H9 (cell line): Measurements from ENCODE around the gene SHISA3. TPM values are rescaled to one million over a fixed set of nuclear protein-coding genes. Genes with fewer than 3 reads are reported as not detected.

Experiments
- DNase-seq: peaks from one replicate; pipeline ENCODE4 v3.0.0-alpha.2; 2017
- H2AFZ ChIP-seq: one replicate; pipeline ENCODE4 v1.6.1; 2013; ENCODE audit warnings: mild to moderate bottlenecking, low read length, control low read depth, moderate library complexity
- H2AK5ac ChIP-seq: 2 replicates; pipeline ENCODE4 v1.6.1; 2013; ENCODE audit warnings: low read length, control low read depth, mixed read lengths; ENCODE audit not compliant: insufficient read length
- H2BK120ac ChIP-seq: one replicate; pipeline ENCODE4 v1.6.1; 2013; ENCODE audit warnings: low read depth, mild to moderate bottlenecking, low read length, control low read depth, inconsistent platforms; ENCODE audit not compliant: poor library complexity, severe bottlenecking
- H2BK12ac ChIP-seq: 2 replicates; pipeline ENCODE4 v1.6.1; 2013; ENCODE audit warnings: low read length, control low read depth, mixed read lengths, low read depth; ENCODE audit not compliant: insufficient read length
- H2BK15ac ChIP-seq: 2 replicates; pipeline ENCODE4 v1.6.1; 2013; ENCODE audit warnings: low read depth, low read length, control low read depth
- H2BK20ac ChIP-seq: one replicate; pipeline ENCODE4 v1.6.1; 2013; ENCODE audit warnings: low read depth, mild to moderate bottlenecking, low read length, control low read depth, inconsistent platforms; ENCODE audit not compliant: poor library complexity, severe bottlenecking
- H2BK5ac ChIP-seq: 2 replicates; pipeline ENCODE4 v1.6.1; 2013; ENCODE audit warnings: low read length, control low read depth, mixed read lengths; ENCODE audit not compliant: insufficient read length
- H3K14ac ChIP-seq: 2 replicates; pipeline ENCODE4 v1.6.1; 2013; ENCODE audit warnings: low read length, control low read depth; ENCODE audit not compliant: insufficient read depth
- H3K18ac ChIP-seq: 2 replicates; pipeline ENCODE4 v1.6.1; 2013; ENCODE audit warnings: low read depth, mild to moderate bottlenecking, mixed read lengths, low read length, control low read depth; ENCODE audit not compliant: insufficient read length
- H3K23ac ChIP-seq: 2 replicates; pipeline ENCODE4 v1.6.1; 2013; ENCODE audit warnings: low read length, control low read depth, mixed read lengths, low read depth; ENCODE audit not compliant: insufficient read length
- H3K23me2 ChIP-seq: 2 replicates; pipeline ENCODE4 v1.6.1; 2013; ENCODE audit warnings: low read depth, mild to moderate bottlenecking, mixed read lengths, low read length, control low read depth; ENCODE audit not compliant: insufficient read length, poor library complexity, severe bottlenecking
- H3K27ac ChIP-seq: 2 replicates; pipeline ENCODE4 v1.5.1; 2013; ENCODE audit warnings: low read length, control low read depth, mixed read lengths, low read depth; ENCODE audit not compliant: insufficient read length
- H3K27me3 ChIP-seq: 2 replicates; pipeline ENCODE4 v1.6.1; 2013; ENCODE audit warnings: low read length, control low read depth, inconsistent platforms; ENCODE audit not compliant: insufficient read depth
- H3K4ac ChIP-seq: 2 replicates; pipeline ENCODE4 v1.6.1; 2013; ENCODE audit warnings: low read depth, mild to moderate bottlenecking, control low read depth, inconsistent platforms, low read length, moderate library complexity
- H3K4me1 ChIP-seq: 2 replicates; pipeline ENCODE4 v1.6.1; 2013; ENCODE audit warnings: low read length, control low read depth, inconsistent platforms; ENCODE audit not compliant: insufficient read depth
- H3K4me2 ChIP-seq: 2 replicates; pipeline ENCODE4 v1.6.1; 2013; ENCODE audit warnings: low read length, control low read depth, mixed read lengths; ENCODE audit not compliant: insufficient read length, insufficient read depth
- H3K56ac ChIP-seq: 2 replicates; pipeline ENCODE4 v1.6.1; 2013; ENCODE audit warnings: low read depth, mild to moderate bottlenecking, mixed read lengths, low read length, control low read depth; ENCODE audit not compliant: insufficient read length
- H3K79me1 ChIP-seq: 2 replicates; pipeline ENCODE4 v1.6.1; 2013; ENCODE audit warnings: low read depth, mild to moderate bottlenecking, moderate library complexity, low read length, control low read depth, inconsistent platforms; ENCODE audit not compliant: insufficient read depth, poor library complexity, severe bottlenecking
- H3K79me2 ChIP-seq: 2 replicates; pipeline ENCODE4 v1.6.1; 2013; ENCODE audit warnings: low read length, control low read depth, inconsistent platforms; ENCODE audit not compliant: insufficient read depth
- H3K9ac ChIP-seq: 2 replicates; pipeline ENCODE4 v1.6.1; 2013; ENCODE audit warnings: low read length, control low read depth, mixed read lengths; ENCODE audit not compliant: insufficient read length; ENCODE audit errors: extremely low read depth
- H3K9me3 ChIP-seq: one replicate; pipeline ENCODE4 v1.6.1; 2013; ENCODE audit warnings: low read depth, low read length, inconsistent platforms; ENCODE audit not compliant: control insufficient read depth
- H3T11ph ChIP-seq: one replicate; pipeline ENCODE4 v1.6.1; 2013; ENCODE audit warnings: mild to moderate bottlenecking, low read length, control low read depth, inconsistent platforms
- H4K20me1 ChIP-seq: one replicate; pipeline ENCODE4 v1.6.1; 2013; ENCODE audit not compliant: control insufficient read depth, insufficient read length, insufficient read depth
- H4K5ac ChIP-seq: 2 replicates; pipeline ENCODE4 v1.6.1; 2013; ENCODE audit warnings: low read depth, mild to moderate bottlenecking, mixed read lengths, low read length, control low read depth; ENCODE audit not compliant: insufficient read length
- H4K8ac ChIP-seq: replicated peaks from 2 replicates; pipeline ENCODE4 v1.6.1; 2013; ENCODE audit warnings: low read length, control low read depth, mixed read lengths, low read depth; ENCODE audit not compliant: insufficient read length
- H4K91ac ChIP-seq: 2 replicates; pipeline ENCODE4 v1.6.1; 2013; ENCODE audit warnings: low read depth, mild to moderate bottlenecking, moderate library complexity, mixed read lengths, low read length, control low read depth; ENCODE audit not compliant: insufficient read length
- H3K27ac Mint-ChIP-seq, 3 experiments: 2 replicates in 2 of 3; 3 replicates in 1 of 3; pipeline ENCODE4 v1.8.0; 2020 to 2021; ENCODE audit warnings: mixed read lengths in 3 of 3, mild to moderate bottlenecking in 1 of 3, moderate library complexity in 1 of 3
- H3K27me3 Mint-ChIP-seq: 2 replicates; pipeline ENCODE4 v1.8.0; 2021; ENCODE audit warnings: low read depth, mild to moderate bottlenecking, moderate library complexity, mixed read lengths
- H3K36me3 Mint-ChIP-seq, 3 experiments: 2 replicates in 2 of 3; 3 replicates in 1 of 3; pipeline ENCODE4 v1.8.0; 2020 to 2021; ENCODE audit warnings: low read depth in 3 of 3, mixed read lengths in 3 of 3; ENCODE audit not compliant: insufficient read depth in 1 of 3
- H3K4me1 Mint-ChIP-seq, 2 experiments: 2 replicates each; pipeline ENCODE4 v1.8.0; 2020; ENCODE audit warnings: mixed read lengths in 2 of 2
- H3K4me3 Mint-ChIP-seq, 2 experiments: 2 replicates in 1 of 2; 3 replicates in 1 of 2; pipeline ENCODE4 v1.8.0; 2020 to 2021; ENCODE audit warnings: mild to moderate bottlenecking in 2 of 2, mixed read lengths in 2 of 2, moderate library complexity in 1 of 2
- H3K9me3 Mint-ChIP-seq, 2 experiments: 2 replicates in 1 of 2; 3 replicates in 1 of 2; pipeline ENCODE4 v1.8.0; 2020; ENCODE audit warnings: mild to moderate bottlenecking in 2 of 2, mixed read lengths in 2 of 2, moderate library complexity in 1 of 2
- whole genome bisulfite sequencing: extraction: QIAGEN DNeasy Blood & Tissue Kit; methylation state at CpG from one replicate; pipeline ENCODE4 v1.1.7; 2013; ENCODE audit warnings: missing lambda C conversion rate, low lambda C conversion rate, mixed read lengths; ENCODE audit not compliant: insufficient read length; ENCODE audit errors: extremely low coverage; 5-methylcytosine and 5-hydroxymethylcytosine counted together
- total RNA-seq: library from RNA; stranded (reverse); gene quantifications from 2 replicates; pipeline ENCODE4 v1.2.1, GENCODE V29; 2021
- TF ChIP-seq, protein P1 (sequence below): fragments of 200-600 bp; sonication (generic); conservative IDR thresholded peaks from 3 replicates; pipeline ENCODE4 v1.8.0; 2021; ENCODE audit warnings: antibody characterized with exemption, mild to moderate bottlenecking

The SHISA3 gene
- total RNA-seq, 1 experiment from 2014 or later = 1.7 TPM

- H3T11ph ChIP-seq = no peak overlapping the region
- H3K4me2 ChIP-seq = no peak overlapping the region
- H3K27ac ChIP-seq = no peak overlapping the region
- no peak overlapping the region for H3K14ac ChIP-seq
- Mint-ChIP-seq H3K27ac (no peak overlapping the region), H3K9me3 (peaks cover 5% of the 10 kb centered on the region in 2 experiments; a peak in 2 of 5 replicates), H3K4me1 (no peaks in the 10 kb centered on the region), H3K36me3 (peaks cover 0 to 6% (median 0%) of the 10 kb centered on the region in 3 experiments; a peak in 2 of 7 replicates), H3K4me3 (no peak overlapping the region), H3K27me3 (no peaks in the 10 kb centered on the region; the same call in 1 of the 2 replicates)
- H3K79me2 ChIP-seq = no peaks in the 10 kb centered on the region; the same call in 1 of the 2 replicates
- no peaks in the 10 kb centered on the region for H3K4me1 ChIP-seq
- H4K8ac ChIP-seq = no peak overlapping the region
- no peak overlapping the region for H2AK5ac ChIP-seq
- DNase-seq = no peak
- no peak overlapping the region for H2BK12ac ChIP-seq
- whole genome bisulfite sequencing = no CpG with 5 or more reads among the region's 3 CpGs
- H3K9me3 ChIP-seq = no peaks in the 10 kb centered on the region
- H4K91ac ChIP-seq = no peak overlapping the region
- TF ChIP-seq, protein P1, sequence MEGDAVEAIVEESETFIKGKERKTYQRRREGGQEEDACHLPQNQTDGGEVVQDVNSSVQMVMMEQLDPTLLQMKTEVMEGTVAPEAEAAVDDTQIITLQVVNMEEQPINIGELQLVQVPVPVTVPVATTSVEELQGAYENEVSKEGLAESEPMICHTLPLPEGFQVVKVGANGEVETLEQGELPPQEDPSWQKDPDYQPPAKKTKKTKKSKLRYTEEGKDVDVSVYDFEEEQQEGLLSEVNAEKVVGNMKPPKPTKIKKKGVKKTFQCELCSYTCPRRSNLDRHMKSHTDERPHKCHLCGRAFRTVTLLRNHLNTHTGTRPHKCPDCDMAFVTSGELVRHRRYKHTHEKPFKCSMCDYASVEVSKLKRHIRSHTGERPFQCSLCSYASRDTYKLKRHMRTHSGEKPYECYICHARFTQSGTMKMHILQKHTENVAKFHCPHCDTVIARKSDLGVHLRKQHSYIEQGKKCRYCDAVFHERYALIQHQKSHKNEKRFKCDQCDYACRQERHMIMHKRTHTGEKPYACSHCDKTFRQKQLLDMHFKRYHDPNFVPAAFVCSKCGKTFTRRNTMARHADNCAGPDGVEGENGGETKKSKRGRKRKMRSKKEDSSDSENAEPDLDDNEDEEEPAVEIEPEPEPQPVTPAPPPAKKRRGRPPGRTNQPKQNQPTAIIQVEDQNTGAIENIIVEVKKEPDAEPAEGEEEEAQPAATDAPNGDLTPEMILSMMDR = no peak
- H3K4ac ChIP-seq = no peak overlapping the region
- no peaks in the 10 kb centered on the region for H3K23me2 ChIP-seq
- H4K5ac ChIP-seq = no peak overlapping the region
- no peak overlapping the region for H3K9ac ChIP-seq
- no peak overlapping the region for H3K18ac ChIP-seq
- no peak overlapping the region for H3K23ac ChIP-seq
- H3K56ac ChIP-seq = no peak overlapping the region
- no peak overlapping the region for H2BK5ac ChIP-seq
- H2BK20ac ChIP-seq = no peak overlapping the region
- no peaks in the 10 kb centered on the region for H4K20me1 ChIP-seq
- H2BK120ac ChIP-seq = no peak overlapping the region
- H3K27me3 ChIP-seq = no peaks in the 10 kb centered on the region
- no peaks in the 10 kb centered on the region for H3K79me1 ChIP-seq
- no peak overlapping the region for H2BK15ac ChIP-seq
- H2AFZ ChIP-seq = no peak overlapping the region
Observed at GRCh38 chr4:42362591-42362990, 34.7 kb upstream of the SHISA3 start.
